Heart left ventricle (tissue), 16 donors: Measurements from ENCODE around the gene AFTPH. TPM values are rescaled to one million over a fixed set of nuclear protein-coding genes. Genes with fewer than 3 reads are reported as not detected.

ENCODE experiments used
- ATAC-seq, 4 donors: fragments of 200-7000 bp; cut with Tn5 transposase; one replicate each; pipeline ENCODE4 v1.9.1; 2020 to 2022; ENCODE audit warnings: moderate library complexity in 4 of 4, mild to moderate bottlenecking in 3 of 4, moderate number of reproducible peaks in 1 of 4
- DNase-seq, 5 donors: peaks; one replicate each; pipeline ENCODE4 v3.0.0-alpha.2; 2020
- H3K27ac ChIP-seq, 12 donors: fragments of 200-600 bp; sonication (generic) in 4 of 12; one replicate each; pipeline versions ENCODE4 v1.5.0 to v1.8.0; 2016 to 2022; ENCODE audit warnings: mild to moderate bottlenecking in 2 of 12
- H3K27me3 ChIP-seq, 9 donors: fragments of 200-600 bp; sonication (generic) in 2 of 9; one replicate each; pipeline versions ENCODE4 v1.5.1 to v1.8.0; 2016 to 2022; ENCODE audit warnings: mild to moderate bottlenecking in 3 of 9
- H3K36me3 ChIP-seq, 9 donors: fragments of 200-600 bp; sonication (generic) in 2 of 9; one replicate each; pipeline versions ENCODE4 v1.5.0 to v1.8.0; 2018 to 2022; ENCODE audit warnings: mild to moderate bottlenecking in 2 of 9
- H3K4me1 ChIP-seq, 12 donors: fragments of 200-600 bp; sonication (generic) in 4 of 12; one replicate each; pipeline versions ENCODE4 v1.5.0 to v1.8.0; 2016 to 2022; ENCODE audit warnings: mild to moderate bottlenecking in 3 of 12
- H3K4me3 ChIP-seq, 12 donors: fragments of 200-600 bp; sonication (generic) in 4 of 12; one replicate each; pipeline versions ENCODE4 v1.5.0 to v1.8.0; 2017 to 2022; ENCODE audit warnings: mild to moderate bottlenecking in 9 of 12, moderate library complexity in 4 of 12
- H3K9me3 ChIP-seq, 12 donors: fragments of 200-600 bp; sonication (generic) in 4 of 12; one replicate each; pipeline versions ENCODE4 v1.5.0 to v1.8.0; 2016 to 2022; ENCODE audit warnings: mild to moderate bottlenecking in 1 of 12
- CTCF ChIP-seq, 12 donors: fragments of 200-600 bp; sonication (generic) in 4 of 12; IDR thresholded peaks; one replicate each; pipeline versions ENCODE4 v1.5.0 to v1.8.0; 2018 to 2022; ENCODE audit warnings: antibody characterized with exemption in 12 of 12, mild to moderate bottlenecking in 5 of 12
- POLR2A ChIP-seq, 2 donors: fragments of 450-650 bp; IDR thresholded peaks; one replicate each; pipeline ENCODE4 v1.6.1; 2017; ENCODE audit warnings: antibody characterized with exemption in 2 of 2, mild to moderate bottlenecking in 2 of 2, moderate library complexity in 2 of 2
- WGBS, 4 donors: extraction: QIAGEN DNeasy Blood & Tissue Kit in 2 of 4; methylation state at CpG; one replicate each; pipeline versions ENCODE4 v1.1.5 to v1.1.7; 2013 to 2018; 5-methylcytosine and 5-hydroxymethylcytosine counted together
- intact Hi-C, 10 donors: fragments of 100-400 bp; cut with DNase I; formaldehyde crosslinking; loops; one replicate each; pipeline versions ENCODE4 v1.11.1 to v1.14.2; 2022
- polyA plus RNA-seq, 2 donors: library from polyadenylated mRNA; stranded (reverse); fragments of 200-250 nt; gene quantifications; one replicate each; pipeline ENCODE4 v1.2.3, GENCODE V29; 2013
- total RNA-seq, 9 donors: library from RNA; depleted of rRNA in 2 of 9; stranded (reverse); fragments of >200 nt in 2 of 9; fragmentation: NEBNext Ultra II Directional in 3 of 9; extraction: Animal tissue kit (Norgen Biotek cat#: 25700) in 3 of 9; gene quantifications; one replicate each; pipeline versions ENCODE4 v1.1.0 to v1.2.4, GENCODE V29; 2016 to 2023
- donor health status: ischemic (EF 13 %, LVEDD 7.1; RV severe dilation, severe dysfunction).
- donor health status: healthy with polysubstance abuse.
- donor health status: DM: no; HTN: yes; CAD: no.
- donor health status: DM: no; HTN: no; CAD: no.
- donor health status: ischemic (EF 25% LVEDD 6.9; RV normal size, moderate dysfunction).
- donor health status: ischemic (EF 25% LVEDD 5.7; RV mildly dilated, moderate dysfunction).
- donor health status: healthy.
- donor health status: DM: yes; HTN: yes; CAD: no.
- donor health status: ischemic (EF 35%, LVEDD 5.7; RV mildly dilated, moderate dysfunction).
- donor health status: nonischemic (EF 11% LVEDD 7.7; RV severe dilation, severe dysfunction).
- donor health status: DM: yes; HTN: yes; CAD: no.
- donor health status: PGD.
- donor health status: ischemic (EF 29% LVEDD 5.4; RV normal size, mild dysfunction).
- donor health status: nonischemic (EF 23%, LVEDD 6.1; RV moderate dilation, normal function).

The AFTPH gene
- total and polyA plus RNA-seq, 11 donors: 9.2 to 15.2 (median 10.7) TPM

- ATAC-seq (no peak), DNase-seq (no peak)
- no peak overlapping the region for H3K4me3 ChIP-seq
- no peaks in the 10 kb centered on the region for H3K4me1 ChIP-seq
- WGBS, 4 donors: 65 to 81% (median 72%) methylated on average over 3 of the region's 3 CpGs
- no peak overlapping the region for H3K27ac ChIP-seq
- H3K9me3 ChIP-seq: no peaks in the 10 kb centered on the region
- TF ChIP-seq POLR2A (IDR thresholded peaks at IDR 0.05): no peak
- intact Hi-C loops: no loop called here
- no peaks in the 10 kb centered on the region for H3K27me3 ChIP-seq
- H3K36me3 ChIP-seq: no peaks in the 10 kb centered on the region
Measured at GRCh38 chr2:64515086-64515485, 9.0 kb upstream of the AFTPH start.

DNA sequence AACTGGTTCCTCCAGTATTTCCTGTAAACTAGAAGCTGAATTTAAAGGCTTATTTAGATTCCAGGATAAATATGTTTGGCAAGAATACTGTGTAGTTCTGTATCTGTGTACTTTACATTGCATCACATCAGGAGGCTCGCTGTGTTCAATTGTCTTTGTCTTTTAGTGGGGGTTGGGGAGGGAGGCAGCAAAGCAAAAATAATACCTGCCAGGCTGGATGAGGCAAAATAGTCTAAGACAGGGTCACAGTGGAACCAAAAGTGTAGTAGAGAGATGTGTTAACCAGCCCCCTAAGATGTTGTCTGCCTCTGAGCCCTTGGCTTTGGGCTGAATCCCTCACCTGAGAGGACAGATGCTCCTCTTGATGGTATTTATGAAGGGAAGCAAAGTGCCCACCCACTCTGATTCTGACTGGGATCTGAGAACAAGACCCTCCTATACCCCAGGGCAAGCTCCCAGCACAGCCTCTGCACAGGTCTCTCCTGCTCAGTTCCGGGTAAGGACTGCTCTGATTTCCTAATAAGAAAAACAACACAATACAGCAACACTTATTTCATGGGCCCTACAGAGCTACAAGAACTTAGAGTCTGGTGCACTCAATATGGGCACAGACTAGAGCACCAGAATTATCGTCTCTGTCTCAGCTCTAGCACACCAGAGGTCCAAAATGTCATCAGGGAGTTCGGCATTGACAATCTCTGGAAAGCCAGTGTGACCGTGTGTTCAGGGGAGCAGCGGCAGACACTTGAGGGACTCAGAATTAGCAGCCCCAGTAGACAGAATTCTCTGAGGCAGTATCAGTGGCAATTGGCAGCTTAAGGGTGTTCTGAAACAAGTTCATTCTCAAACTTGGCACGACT lies 7.2 kb upstream of the AFTPH start:
- Histone ChIP-seq H3K4me1 (no peaks in the 10 kb centered on the region), H3K4me3 (no peak overlapping the region), H3K36me3 (no peaks in the 10 kb centered on the region), H3K9me3 (no peaks in the 10 kb centered on the region), H3K27me3 (no peaks in the 10 kb centered on the region), H3K27ac (no peak overlapping the region)
- 74 to 85% (median 82%) methylated on average over 7 of the region's 7 CpGs for WGBS, 4 donors
- TF ChIP-seq POLR2A (IDR thresholded peaks at IDR 0.05) (no peak), CTCF (IDR thresholded peaks at IDR 0.05) (no peak)
- ATAC-seq: no peak
- intact Hi-C loops: no loop called here
- no peak for DNase-seq

GRCh38 chr2:64517511-64517884 lies 6.6 kb upstream of the AFTPH start:
- Histone ChIP-seq H3K4me3 (no peak overlapping the region), H3K27me3 (no peaks in the 10 kb centered on the region), H3K4me1 (peaks cover 0 to 2% (median 0%) of the 10 kb centered on the region in 12 donors), H3K36me3 (no peaks in the 10 kb centered on the region), H3K9me3 (no peaks in the 10 kb centered on the region), H3K27ac (no peak overlapping the region)
- TF ChIP-seq CTCF (IDR thresholded peaks at IDR 0.05): no peak
- TF ChIP-seq POLR2A (IDR thresholded peaks at IDR 0.05): no peak
- no peak for DNase-seq
- intact Hi-C loops: no loop called here
- no peak for ATAC-seq

DNA sequence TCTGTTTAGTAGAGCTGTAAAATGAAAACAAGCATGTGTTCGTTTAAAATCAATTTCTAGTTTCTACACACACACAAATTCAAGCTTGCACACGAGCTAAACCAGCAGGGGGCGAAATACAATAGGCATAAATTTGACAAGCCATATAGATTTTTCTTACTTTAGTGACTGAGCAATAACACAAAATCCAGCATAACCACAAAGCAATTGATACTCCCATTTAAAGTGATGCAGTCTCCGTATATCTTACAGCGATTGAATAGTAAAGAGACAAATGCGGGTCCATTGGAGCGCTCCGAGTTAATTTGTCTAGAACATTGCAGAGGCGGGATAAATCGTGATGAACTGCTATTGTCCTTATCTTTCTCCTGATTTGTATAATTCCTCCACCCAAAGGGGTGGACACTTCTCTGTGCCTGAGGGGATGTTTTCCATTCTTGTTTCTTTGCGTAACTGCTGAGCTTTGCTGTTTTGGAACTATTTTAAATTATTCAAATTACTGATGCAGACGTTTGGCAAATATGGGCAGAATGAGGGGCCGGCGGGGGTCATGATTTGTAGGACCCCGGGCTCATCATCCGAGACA lies 1.2 kb upstream of the AFTPH start:
- 0 to 1% (median 1%) methylated on average over 16 of the region's 16 CpGs for WGBS, 4 donors

More for the DNA sequence above, 1.2 kb upstream of the AFTPH start:
- H3K9me3 ChIP-seq: no peaks in the 10 kb centered on the region
- peak in 4 of 5 donors; percentile 44 to 66 (median 62) for DNase-seq
- ATAC-seq: no peak
- H3K4me1 ChIP-seq: peaks cover 0 to 35% (median 26%) of the 10 kb centered on the region in 12 donors
- TF ChIP-seq POLR2A (IDR thresholded peaks at IDR 0.05) (no peak), CTCF (IDR thresholded peaks at IDR 0.05) (peak; percentile 66 to 91 (median 84))
- H3K4me3 ChIP-seq: peak overlapping the region; percentile 70 to 97 (median 94)
- H3K27me3 ChIP-seq: no peaks in the 10 kb centered on the region
- peak overlapping the region in 9 of 12 donors; percentile 88 to 98 (median 95) for H3K27ac ChIP-seq
- H3K36me3 ChIP-seq: no peaks in the 10 kb centered on the region
- intact Hi-C loops: loop anchor here (1.0 to 10.0 kb wide), 10 partner anchors 39 to 350 kb away; partner anchors contain the start of gene SERTAD2 (in 1 of the 10)
